HFFc6 (cell line): ENCODE data around the gene ARHGAP9. TPM values are rescaled to one million over a fixed set of nuclear protein-coding genes. Genes with fewer than 3 reads are reported as not detected.

Source experiments
- DNase-seq: peaks from one replicate; pipeline ENCODE4 v3.0.0-alpha.2; 2018
- H3K27ac Mint-ChIP-seq: 2 replicates; pipeline ENCODE4 v1.8.0; 2020; ENCODE audit warnings: mild to moderate bottlenecking, mixed read lengths
- H3K27me3 Mint-ChIP-seq: 2 replicates; pipeline ENCODE4 v1.8.0; 2021; ENCODE audit warnings: mild to moderate bottlenecking, moderate library complexity, mixed read lengths; ENCODE audit not compliant: insufficient read depth
- H3K36me3 Mint-ChIP-seq: 2 replicates; pipeline ENCODE4 v1.8.0; 2021; ENCODE audit warnings: low read depth, mixed read lengths
- H3K4me1 Mint-ChIP-seq: 2 replicates; pipeline ENCODE4 v1.8.0; 2020; ENCODE audit warnings: low read depth, mixed read lengths
- H3K4me3 Mint-ChIP-seq: 2 replicates; pipeline ENCODE4 v1.8.0; 2020; ENCODE audit warnings: mild to moderate bottlenecking, moderate library complexity, mixed read lengths
- H3K9me3 Mint-ChIP-seq: 2 replicates; pipeline ENCODE4 v1.8.0; 2020; ENCODE audit warnings: mild to moderate bottlenecking, mixed read lengths
- CTCF ChIP-seq: fragments of 200-600 bp; sonication (generic); IDR thresholded peaks from 2 replicates; pipeline ENCODE4 v1.5.0; 2021; ENCODE audit warnings: antibody characterized with exemption, mild to moderate bottlenecking
- long read RNA-seq: library from polyadenylated mRNA; unstranded; transcript quantifications from one replicate; pipeline ENCODE4 v2.0.0, GENCODE V29; 2019
- total RNA-seq, 6 experiments: library from RNA; stranded (reverse); fragmentation: NEBNext Ultra II Directional; extraction: Animal tissue kit (Norgen Biotek cat#: 25700); gene quantifications; 2 replicates in 1 of 6; 3 replicates in 5 of 6; pipeline ENCODE4 v1.2.3, GENCODE V29; 2021

Gene ARHGAP9
- total RNA-seq: under 1 TPM in 5 of 6 experiments, not detected in 1; 0.11 to 0.85 (median 0.21) TPM
- long read RNA-seq: 0 reads

GRCh38 chr12:57479376-57480115 lies at the start of gene ARHGAP9:
ARHGAP9 (minus strand) TSS chr12:57479866; CDS start chr12:57479406, 460 bp downstream.
- no peak for TF ChIP-seq CTCF
- Mint-ChIP-seq H3K27ac (no peak within 1 kb of the TSS), H3K36me3 (no peaks in the 10 kb centered on the region), H3K27me3 (peaks cover 26% of the 10 kb centered on the region), H3K4me1 (peaks cover 36% of the 10 kb centered on the region), H3K4me3 (no peak within 1 kb of the TSS), H3K9me3 (no peaks in the 10 kb centered on the region)
- DNase-seq: no peak

GRCh38 chr12:57528831-57529555 lies 49.3 kb upstream of the ARHGAP9 start:
- TF ChIP-seq CTCF: no peak
- Mint-ChIP-seq H3K9me3 (no peaks in the 10 kb centered on the region), H3K4me1 (peaks cover 13% of the 10 kb centered on the region), H3K36me3 (peaks cover 27% of the 10 kb centered on the region), H3K27ac (no peak overlapping the region), H3K4me3 (no peak overlapping the region), H3K27me3 (peaks cover 6% of the 10 kb centered on the region)
- no peak for DNase-seq

GRCh38 chr12:57528176-57528575 lies 48.5 kb upstream of the ARHGAP9 start:
- no peaks in the 10 kb centered on the region for H3K9me3 Mint-ChIP-seq
- no peak for TF ChIP-seq CTCF
- DNase-seq: no peak
- H3K27ac Mint-ChIP-seq: no peak overlapping the region
- H3K4me1 Mint-ChIP-seq: peaks cover 20% of the 10 kb centered on the region
- H3K27me3 Mint-ChIP-seq: peaks cover 6% of the 10 kb centered on the region
- H3K4me3 Mint-ChIP-seq: no peak overlapping the region
- H3K36me3 Mint-ChIP-seq: peaks cover 24% of the 10 kb centered on the region

- H3K27me3 Mint-ChIP-seq: peaks cover 6% of the 10 kb centered on the region
- H3K27ac Mint-ChIP-seq: no peak overlapping the region
- no peak overlapping the region for H3K4me3 Mint-ChIP-seq
- H3K9me3 Mint-ChIP-seq: no peaks in the 10 kb centered on the region
- no peak for DNase-seq
- H3K36me3 Mint-ChIP-seq: peaks cover 15% of the 10 kb centered on the region
- no peak for TF ChIP-seq CTCF
- peaks cover 21% of the 10 kb centered on the region for H3K4me1 Mint-ChIP-seq
Observed at GRCh38 chr12:57527184-57527583, 47.5 kb upstream of the ARHGAP9 start.

- H3K4me1 Mint-ChIP-seq: peaks cover 27% of the 10 kb centered on the region
- H3K27me3 Mint-ChIP-seq: peaks cover 6% of the 10 kb centered on the region
- no peaks in the 10 kb centered on the region for H3K9me3 Mint-ChIP-seq
- H3K36me3 Mint-ChIP-seq: peaks cover 15% of the 10 kb centered on the region
- no peak for TF ChIP-seq CTCF
- H3K4me3 Mint-ChIP-seq: no peak overlapping the region
- DNase-seq: no peak
- no peak overlapping the region; the same call in 1 of the 2 replicates for H3K27ac Mint-ChIP-seq
Observed at GRCh38 chr12:57526477-57527126, 46.9 kb upstream of the ARHGAP9 start.
